KOPT-K1 (cell line): ENCODE results near the gene PRIM1.
"Not testable (repeated sequence)": the region's sequence is repeated elsewhere in the genome, so short reads cannot be mapped to it uniquely, and the experiment has no call there.

Experiments used
- H3K27ac ChIP-seq: fragments of 200-600 bp; sonication (generic); 2 replicates; pipeline ENCODE4 v1.5.1; 2016; ENCODE audit warnings: antibody characterized with exemption, mild to moderate bottlenecking, low read depth, low read length; ENCODE audit not compliant: poor library complexity, severe bottlenecking
- H3K36me3 ChIP-seq: fragments of 200-600 bp; sonication (generic); 2 replicates; pipeline ENCODE4 v1.5.1; 2017; ENCODE audit warnings: antibody characterized with exemption, mild to moderate bottlenecking, low read length, moderate library complexity; ENCODE audit not compliant: insufficient read depth
- H3K9me3 ChIP-seq: fragments of 200-600 bp; sonication (generic); 2 replicates; pipeline ENCODE4 v1.5.1; 2017; ENCODE audit warnings: antibody characterized with exemption, low read length, mild to moderate bottlenecking; ENCODE audit not compliant: insufficient read depth, poor library complexity, severe bottlenecking

The PRIM1 gene

DNA sequence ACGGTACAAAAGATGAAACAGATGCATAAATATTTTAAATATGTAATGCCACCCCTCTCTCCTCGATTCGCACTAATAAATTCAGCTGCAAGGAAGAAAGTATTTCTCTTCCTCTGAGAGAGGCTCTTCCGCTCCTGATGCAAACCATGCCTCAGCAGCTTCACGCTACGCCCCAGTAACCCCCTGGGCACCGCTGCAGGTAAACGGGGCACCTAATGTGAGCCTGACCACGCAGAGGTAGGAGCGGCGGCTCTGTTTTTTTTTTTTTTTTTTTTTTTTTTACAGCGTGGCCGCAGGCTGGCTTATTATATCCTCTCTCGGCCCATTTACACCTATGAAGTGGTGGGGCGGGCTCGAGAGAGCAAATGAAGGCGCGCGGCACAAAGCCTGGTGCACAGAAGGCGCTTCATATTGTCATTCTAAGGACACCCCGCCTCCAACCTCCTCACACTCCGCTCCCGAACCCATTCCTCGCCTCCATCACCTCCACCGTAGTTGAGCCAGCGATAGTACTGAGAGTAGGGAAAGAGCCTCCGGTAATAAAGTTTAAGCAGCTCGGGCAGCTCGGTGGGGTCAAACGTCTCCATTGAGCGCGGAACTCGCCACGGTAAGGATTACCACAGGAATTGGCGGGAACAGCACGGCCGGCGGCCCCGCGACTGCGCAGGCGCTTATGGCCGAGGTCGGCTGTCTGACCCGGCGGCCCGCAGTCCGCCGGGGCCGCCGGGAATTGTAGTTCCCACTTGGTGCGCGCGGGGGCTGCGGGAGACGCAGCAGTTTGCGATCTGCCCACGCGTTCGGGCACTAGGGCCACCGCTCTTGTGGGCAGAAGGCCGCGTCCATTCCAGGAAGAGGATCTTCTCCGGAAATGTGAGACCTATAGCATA, at the start of gene PRIM1:
PRIM1 (minus strand) TSS at position 612 of the 887 bp plus-strand sequence; CDS start at position 587, 25 bp downstream.
- peaks cover 36% of the 10 kb centered on the region for H3K36me3 ChIP-seq
- H3K9me3 ChIP-seq = no peaks in the 10 kb centered on the region
- H3K27ac ChIP-seq = peak within 1 kb of the TSS; percentile 89

GRCh38 chr12:56800221-56800620, 48.1 kb upstream of the PRIM1 start:
- no peak overlapping the region for H3K27ac ChIP-seq
- H3K36me3 ChIP-seq = no peaks in the 10 kb centered on the region
- peaks cover 23% of the 10 kb centered on the region for H3K9me3 ChIP-seq

- not testable (repeated sequence) for H3K36me3 ChIP-seq, H3K27ac ChIP-seq
- H3K9me3 ChIP-seq = peaks cover 14% of the 10 kb centered on the region
Observed at GRCh38 chr12:56799345-56799744, 47.2 kb upstream of the PRIM1 start.

DNA sequence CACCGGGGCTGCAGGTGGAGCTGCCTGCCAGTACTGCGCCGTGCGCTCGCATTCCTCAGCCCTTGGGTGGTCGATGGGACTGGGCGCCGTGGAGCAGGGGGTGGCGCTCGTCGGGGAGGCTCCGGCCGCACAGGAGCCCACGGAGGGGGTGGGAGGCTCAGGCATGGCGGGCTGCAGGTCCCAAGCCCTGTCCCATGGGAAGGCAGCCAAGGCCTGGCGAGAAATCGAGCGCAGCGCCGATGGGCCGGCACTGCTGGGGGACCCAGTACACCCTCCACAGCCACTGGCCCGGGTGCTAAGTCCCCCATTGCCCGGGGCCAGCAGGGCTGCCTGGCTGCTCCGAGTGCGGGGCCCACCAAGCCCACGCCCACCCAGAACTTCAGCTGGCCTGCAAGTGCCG, 43.7 kb upstream of the PRIM1 start:
- H3K9me3 ChIP-seq, H3K27ac ChIP-seq, H3K36me3 ChIP-seq: not testable (repeated sequence)

GRCh38 chr12:56795046-56795562, 43.0 kb upstream of the PRIM1 start:
- not testable (repeated sequence) for H3K36me3 ChIP-seq, H3K27ac ChIP-seq, H3K9me3 ChIP-seq

DNA sequence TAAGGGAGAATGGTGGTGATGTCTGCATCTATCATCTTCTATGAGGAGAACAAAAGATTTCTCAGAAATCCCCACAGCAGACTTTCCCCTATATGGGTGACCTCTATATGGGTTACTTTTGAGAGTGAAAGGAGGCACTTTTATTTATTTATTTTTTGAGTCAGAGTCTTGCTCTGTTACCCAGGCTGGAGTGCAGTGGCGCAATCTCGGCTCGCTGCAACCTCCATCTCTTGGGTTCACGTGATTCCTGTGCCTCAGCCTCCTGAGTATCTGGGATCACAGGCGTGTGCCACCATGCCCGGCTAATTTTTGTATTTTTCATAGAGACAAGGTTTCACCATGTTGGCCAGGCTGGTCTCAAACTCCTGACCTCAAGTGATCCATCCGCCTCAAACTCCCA, 41.0 kb upstream of the PRIM1 start:
- H3K27ac ChIP-seq, H3K36me3 ChIP-seq, H3K9me3 ChIP-seq: not testable (repeated sequence)

- Histone ChIP-seq H3K27ac (no peak overlapping the region), H3K9me3 (no peaks in the 10 kb centered on the region), H3K36me3 (no peaks in the 10 kb centered on the region)
Observed at GRCh38 chr12:56792678-56793077, 40.6 kb upstream of the PRIM1 start.

- not testable (repeated sequence) for H3K36me3 ChIP-seq, H3K9me3 ChIP-seq, H3K27ac ChIP-seq
Observed at GRCh38 chr12:56789429-56789828, 37.3 kb upstream of the PRIM1 start.

DNA sequence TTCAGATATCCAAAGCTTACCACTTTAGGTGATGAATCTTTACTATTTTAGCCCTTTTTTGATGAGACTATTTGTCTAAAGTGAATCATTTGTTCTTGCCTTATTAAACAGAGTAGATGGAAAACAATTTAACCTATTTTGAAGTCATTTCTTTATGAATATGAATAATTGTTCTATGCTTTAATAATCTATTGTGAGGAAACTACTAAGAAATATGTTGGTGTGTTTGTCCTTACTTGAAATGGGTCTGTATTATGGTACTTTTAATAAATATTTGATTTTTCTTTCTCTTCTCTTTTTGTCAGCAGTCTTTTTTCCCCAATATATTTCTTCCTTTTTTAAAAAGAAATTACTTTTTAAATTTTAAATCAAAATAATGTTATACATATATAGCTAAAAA, 35.4 kb upstream of the PRIM1 start:
- Histone ChIP-seq H3K27ac (no peak overlapping the region), H3K36me3 (no peaks in the 10 kb centered on the region), H3K9me3 (no peaks in the 10 kb centered on the region)

- H3K36me3 ChIP-seq = no peaks in the 10 kb centered on the region
- H3K9me3 ChIP-seq = no peaks in the 10 kb centered on the region
- H3K27ac ChIP-seq = no peak overlapping the region
Observed at GRCh38 chr12:56785874-56786273, 33.8 kb upstream of the PRIM1 start.

DNA sequence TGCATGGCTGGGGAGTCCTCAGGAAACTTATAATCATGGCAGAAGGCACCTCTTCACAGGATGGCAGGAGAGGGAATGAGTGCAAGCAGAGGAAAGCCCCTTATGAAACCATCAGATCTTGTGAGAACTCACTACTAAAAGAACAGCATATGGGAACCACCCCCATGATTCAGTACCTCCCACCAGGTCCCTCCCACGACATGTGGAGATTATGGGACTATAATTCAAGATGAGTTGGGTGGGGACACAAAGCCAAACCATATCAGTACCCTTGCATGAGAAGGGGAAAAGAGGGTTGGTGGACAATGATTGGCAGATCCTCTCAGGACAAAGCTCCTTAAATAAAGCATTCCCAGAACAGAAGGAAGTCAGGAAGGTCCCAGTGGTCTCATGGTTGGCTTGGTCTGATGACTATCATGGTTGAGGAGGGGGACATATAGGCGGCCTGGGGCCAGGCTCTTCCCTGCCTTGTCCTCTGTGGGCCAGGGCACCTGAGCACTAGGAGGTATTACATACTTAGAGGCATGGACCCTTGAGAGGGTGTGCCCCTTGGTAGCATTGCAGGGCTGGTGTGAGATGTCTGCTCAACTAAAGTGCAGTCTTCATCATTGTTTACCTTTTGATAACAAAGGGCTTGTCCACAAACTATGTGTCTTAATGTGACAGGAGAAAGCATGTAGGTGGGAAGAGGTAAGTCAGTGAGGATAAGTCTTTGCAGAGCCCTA, 33.2 kb upstream of the PRIM1 start:
- Histone ChIP-seq H3K36me3 (no peaks in the 10 kb centered on the region), H3K9me3 (no peaks in the 10 kb centered on the region), H3K27ac (no peak overlapping the region)

GRCh38 chr12:56781726-56782125, 29.6 kb upstream of the PRIM1 start:
- Histone ChIP-seq H3K9me3 (no peaks in the 10 kb centered on the region), H3K27ac (no peak overlapping the region), H3K36me3 (no peaks in the 10 kb centered on the region)

- Histone ChIP-seq H3K36me3 (no peaks in the 10 kb centered on the region), H3K27ac (no peak overlapping the region), H3K9me3 (no peaks in the 10 kb centered on the region)
Observed at GRCh38 chr12:56778756-56779155, 26.6 kb upstream of the PRIM1 start.

DNA sequence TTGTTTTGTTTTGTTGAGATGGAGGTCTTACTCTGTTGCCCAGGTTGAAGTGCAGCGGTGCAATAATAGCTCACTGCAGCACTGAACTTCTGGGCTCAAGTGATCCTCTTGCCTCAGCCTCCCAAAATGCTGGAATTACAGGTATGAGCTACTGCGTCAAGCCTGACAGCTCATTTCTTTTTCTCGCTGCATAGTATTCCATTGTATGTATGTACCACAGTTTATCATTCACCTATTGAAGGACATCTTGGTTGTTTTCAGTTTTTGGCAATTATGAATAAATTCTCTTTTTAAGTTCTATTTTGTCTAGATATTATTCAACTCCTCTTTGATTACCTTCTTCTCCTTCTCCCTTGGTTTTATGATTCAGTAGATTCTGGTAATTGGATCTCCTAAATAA, 24.5 kb upstream of the PRIM1 start:
- no peaks in the 10 kb centered on the region for H3K36me3 ChIP-seq
- H3K27ac ChIP-seq = no peak overlapping the region
- H3K9me3 ChIP-seq = no peaks in the 10 kb centered on the region

DNA sequence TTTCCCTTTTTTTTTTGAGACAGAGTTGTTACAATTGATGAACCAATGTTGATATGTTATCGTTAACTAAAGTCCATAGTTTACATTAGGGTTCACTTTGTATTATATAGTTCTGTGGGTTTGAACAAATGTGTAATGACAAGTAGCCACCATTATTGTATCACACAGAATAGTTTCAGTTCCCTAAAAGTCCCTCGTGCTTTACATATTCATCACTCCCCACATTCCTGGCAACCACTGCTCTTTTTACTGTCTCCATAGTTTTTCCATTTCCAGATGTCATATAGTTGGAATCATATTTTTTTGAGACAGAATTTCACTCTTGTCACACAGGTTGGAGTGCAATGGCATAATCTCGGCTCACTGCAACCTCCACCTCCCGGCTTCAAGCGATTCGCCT, 23.5 kb upstream of the PRIM1 start:
- Histone ChIP-seq H3K27ac (no peak overlapping the region), H3K9me3 (no peaks in the 10 kb centered on the region), H3K36me3 (no peaks in the 10 kb centered on the region)
